GM23248 (cell line): ENCODE results near the gene TUBA1B. TPM values are rescaled to one million over a fixed set of nuclear protein-coding genes. Genes with fewer than 3 reads are reported as not detected.

Source experiments
- DNase-seq: peaks from one replicate; pipeline ENCODE4 v3.0.0-alpha.2; 2015
- H2AFZ ChIP-seq: fragments of 200-600 bp; sonication (generic); 2 replicates; pipeline ENCODE4 v1.6.1; 2016; ENCODE audit warnings: antibody characterized with exemption
- H3F3A ChIP-seq: fragments of 200-600 bp; sonication (generic); 2 replicates; pipeline ENCODE4 v1.6.1; 2016; ENCODE audit warnings: mild to moderate bottlenecking, antibody characterized with exemption, mixed run types; ENCODE audit not compliant: insufficient read depth
- H3K27ac ChIP-seq: fragments of 200-600 bp; sonication (generic); 2 replicates; pipeline ENCODE4 v1.5.1; 2016; ENCODE audit warnings: mild to moderate bottlenecking
- H3K27me3 ChIP-seq: fragments of 200-600 bp; sonication (generic); replicated peaks from 2 replicates; pipeline ENCODE4 v1.6.1; 2016; ENCODE audit warnings: mild to moderate bottlenecking; ENCODE audit not compliant: insufficient read depth
- H3K36me3 ChIP-seq: fragments of 200-600 bp; sonication (generic); 2 replicates; pipeline ENCODE4 v1.6.1; 2016; ENCODE audit warnings: low read depth, mild to moderate bottlenecking
- H3K4me1 ChIP-seq: fragments of 200-600 bp; sonication (generic); 2 replicates; pipeline ENCODE4 v1.6.1; 2016; ENCODE audit warnings: mild to moderate bottlenecking; ENCODE audit not compliant: insufficient read depth
- H3K4me2 ChIP-seq: fragments of 200-600 bp; sonication (generic); one replicate; pipeline ENCODE4 v1.6.1; 2016; ENCODE audit warnings: mild to moderate bottlenecking; ENCODE audit not compliant: unreplicated experiment
- H3K4me3 ChIP-seq: fragments of 200-600 bp; sonication (generic); 2 replicates; pipeline ENCODE4 v1.5.1; 2016; ENCODE audit warnings: mild to moderate bottlenecking
- H3K79me2 ChIP-seq: fragments of 200-600 bp; sonication (generic); 2 replicates; pipeline ENCODE4 v1.6.1; 2016; ENCODE audit warnings: mild to moderate bottlenecking; ENCODE audit not compliant: insufficient read depth
- H3K9ac ChIP-seq: fragments of 200-600 bp; sonication (generic); 2 replicates; pipeline ENCODE4 v1.6.1; 2016; ENCODE audit warnings: mild to moderate bottlenecking
- H3K9me2 ChIP-seq: fragments of 200-600 bp; sonication (generic); 2 replicates; pipeline ENCODE4 v1.6.1; 2016; ENCODE audit warnings: mixed run types, mild to moderate bottlenecking, moderate library complexity; ENCODE audit not compliant: insufficient read depth
- H3K9me3 ChIP-seq: fragments of 200-600 bp; sonication (generic); one replicate; pipeline ENCODE4 v1.6.1; 2017; ENCODE audit warnings: low read depth
- H4K20me1 ChIP-seq: fragments of 200-600 bp; sonication (generic); 2 replicates; pipeline ENCODE4 v1.6.0; 2016; ENCODE audit not compliant: insufficient read depth
- EZH2 ChIP-seq: fragments of 200-600 bp; sonication (generic); IDR thresholded peaks from 2 replicates; pipeline ENCODE4 v1.6.1; 2018; ENCODE audit warnings: antibody characterized with exemption, mild to moderate bottlenecking; ENCODE audit not compliant: insufficient read depth, poor library complexity, severe bottlenecking
- EZH2phosphoT487 ChIP-seq: fragments of 200-600 bp; sonication (generic); IDR thresholded peaks from 2 replicates; pipeline ENCODE4 v1.6.1; 2018; ENCODE audit warnings: antibody characterized with exemption, moderate library complexity, mild to moderate bottlenecking, low read depth; ENCODE audit not compliant: insufficient read depth
- WGBS, 2 experiments: methylation state at CpG; one replicate each; pipeline ENCODE4 v1.1.6; 2015 to 2017; ENCODE audit warnings: low lambda C conversion rate in 2 of 2, low coverage in 1 of 2; ENCODE audit errors: missing lambda C conversion rate in 2 of 2; 5-methylcytosine and 5-hydroxymethylcytosine counted together
- in situ Hi-C: fragments of 300-500 bp; cut with MboI; formaldehyde crosslinking; loops from 2 replicates; pipeline ENCODE4 v1.15.0; 2020
- polyA plus RNA-seq: library from polyadenylated mRNA; unstranded; fragments of >200 nt; fragmentation: Nextera tagmentation; extraction: Ambion mirVana; gene quantifications from 2 replicates; pipeline ENCODE4 v1.2.1, GENCODE V29; 2016
- small RNA-seq: library from RNA; depleted of rRNA; stranded (forward); fragments of <200 nt; gene quantifications from one replicate; pipeline ENCODE3, GENCODE V24; 2014; ENCODE audit warnings: low read depth, low replicate concordance
- total RNA-seq: library from RNA; depleted of rRNA; stranded (reverse); fragments of >200 nt; shearing (Covaris generic); gene quantifications from 2 replicates; pipeline ENCODE4 v1.2.3, GENCODE V29; 2014; rRNA removed

Gene TUBA1B
- total and polyA plus RNA-seq, 2 experiments from 2014 or later, result 1,195 to 1,776 TPM

DNA sequence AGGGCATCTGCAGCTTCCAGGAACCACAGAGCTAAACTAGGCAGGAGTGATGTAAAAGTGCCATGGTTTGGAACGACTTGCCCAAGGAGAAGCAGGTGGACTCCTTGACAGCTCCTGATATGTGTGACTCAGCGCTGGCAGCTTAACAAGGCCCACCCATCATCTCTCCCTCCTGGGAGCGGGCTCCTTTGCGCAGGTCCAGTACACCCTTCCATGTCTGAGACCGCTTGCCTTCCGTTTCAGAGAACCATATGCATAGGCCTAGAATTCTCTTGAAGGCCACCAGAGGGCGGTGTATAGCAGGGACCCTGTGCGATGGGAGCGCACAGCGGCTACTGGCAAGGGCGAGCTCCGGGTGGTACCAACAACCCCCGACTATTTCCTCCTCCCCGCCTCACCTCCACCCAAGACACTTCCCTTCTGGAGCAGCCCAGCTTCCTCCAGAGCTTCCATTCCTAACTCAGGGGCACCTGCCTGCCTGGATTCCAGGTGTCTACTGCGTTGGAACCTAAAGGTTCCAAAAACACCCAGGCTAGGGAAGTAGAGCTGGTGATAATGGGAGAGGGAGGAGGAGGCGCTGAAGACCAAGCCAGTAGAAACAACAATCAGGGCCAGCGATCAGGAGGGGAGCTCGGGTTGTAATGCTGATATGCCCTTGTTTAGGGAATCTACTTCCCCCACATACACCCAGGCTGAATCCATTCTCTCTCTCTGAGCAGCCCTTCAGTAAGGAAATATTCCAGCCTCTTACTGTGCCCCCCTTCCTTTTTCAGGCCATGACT, 42.9 kb downstream of the TUBA1B start:
- Histone ChIP-seq H3F3A (peaks cover 13% of the 10 kb centered on the region), H3K9ac (no peak overlapping the region), H3K4me3 (no peak overlapping the region), H3K27me3 (0 out of 2 replicates have a peak, but pooled peaks cover 3% of the 10 kb centered on the region), H3K36me3 (no peaks in the 10 kb centered on the region), H3K4me2 (no peak overlapping the region), H3K9me2 (no peaks in the 10 kb centered on the region), H2AFZ (peak overlapping the region; percentile 36; the same call in 1 of the 2 replicates), H4K20me1 (no peaks in the 10 kb centered on the region), H3K9me3 (no peaks in the 10 kb centered on the region), H3K79me2 (no peaks in the 10 kb centered on the region), H3K4me1 (peaks cover 19% of the 10 kb centered on the region; the same call in 1 of the 2 replicates), H3K27ac (no peak overlapping the region)
- WGBS, 2 experiments, result 8% methylated on average over 18 of the region's 18 CpGs
- in situ Hi-C loops, result no loop called here
- no peak for TF ChIP-seq EZH2phosphoT487
- no peak for TF ChIP-seq EZH2
- DNase-seq, result peak; percentile 88

DNA sequence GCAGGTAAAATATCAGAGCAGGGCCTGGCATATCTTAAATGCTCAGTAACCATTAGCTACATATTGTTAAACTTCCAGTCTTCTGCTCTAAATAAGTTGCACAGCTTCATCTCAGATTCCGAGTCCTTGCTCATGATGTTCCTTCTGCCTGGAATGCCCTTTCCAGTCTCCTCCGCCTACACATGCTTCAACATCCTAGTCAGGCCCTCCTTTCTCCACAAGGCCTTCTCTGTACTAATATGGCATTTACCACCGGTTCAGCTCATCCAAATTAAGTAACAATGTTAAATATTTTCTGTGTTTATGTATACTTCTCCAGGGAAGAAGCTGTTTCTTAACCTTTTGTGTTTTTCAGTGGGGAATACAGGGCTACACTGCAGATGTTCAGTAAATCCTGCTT, 45.1 kb downstream of the TUBA1B start:
- in situ Hi-C loops, result no loop called here
- H3K4me1 ChIP-seq, result 0 out of 2 replicates have a peak, but pooled peaks cover 9% of the 10 kb centered on the region
- WGBS, 2 experiments, result 31 to 40% methylated on average over 3 of the region's 3 CpGs
- no peaks in the 10 kb centered on the region for H3K27me3 ChIP-seq
- H3K36me3 ChIP-seq, result no peaks in the 10 kb centered on the region
- H2AFZ ChIP-seq, result peak overlapping the region; percentile 48; the same call in 1 of the 2 replicates
- no peak overlapping the region for H3K27ac ChIP-seq
- no peaks in the 10 kb centered on the region for H4K20me1 ChIP-seq
- no peak overlapping the region for H3K4me2 ChIP-seq
- H3K9me3 ChIP-seq, result no peaks in the 10 kb centered on the region
- no peak for TF ChIP-seq EZH2
- no peak for TF ChIP-seq EZH2phosphoT487
- H3K9ac ChIP-seq, result no peak overlapping the region
- no peaks in the 10 kb centered on the region for H3K79me2 ChIP-seq
- no peaks in the 10 kb centered on the region for H3K9me2 ChIP-seq
- DNase-seq, result peak; percentile 78
- peaks cover 13% of the 10 kb centered on the region for H3F3A ChIP-seq
- no peak overlapping the region for H3K4me3 ChIP-seq

DNA sequence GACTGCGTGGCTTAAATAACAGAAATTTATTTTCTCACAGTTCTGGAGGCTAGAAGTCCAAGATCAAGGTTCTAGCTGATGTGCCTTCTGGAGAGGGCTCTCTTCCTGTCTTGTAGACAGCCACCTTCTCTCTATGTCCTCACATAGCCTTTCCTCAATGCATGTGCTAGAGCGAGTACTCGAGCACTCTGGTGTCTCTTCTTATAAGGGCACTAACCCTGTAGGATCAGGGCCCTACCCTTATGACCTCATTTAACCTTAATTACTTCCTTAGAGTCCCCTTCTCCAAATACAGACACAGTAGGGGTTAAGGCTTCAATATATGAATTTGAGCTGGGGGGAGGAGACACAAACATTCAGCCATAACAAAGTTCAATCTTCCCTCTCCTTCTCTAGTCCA, 46.8 kb downstream of the TUBA1B start:
- no peak for DNase-seq
- Histone ChIP-seq H3K4me3 (no peak overlapping the region), H3K9me3 (no peaks in the 10 kb centered on the region), H3K27ac (no peak overlapping the region), H3K9ac (no peak overlapping the region), H3F3A (peaks cover 13% of the 10 kb centered on the region; the same call in 1 of the 2 replicates), H3K36me3 (no peaks in the 10 kb centered on the region), H2AFZ (no peak overlapping the region), H3K27me3 (no peaks in the 10 kb centered on the region), H3K4me1 (0 out of 2 replicates have a peak, but pooled peaks cover 9% of the 10 kb centered on the region), H3K79me2 (no peaks in the 10 kb centered on the region), H4K20me1 (no peaks in the 10 kb centered on the region), H3K4me2 (no peak overlapping the region), H3K9me2 (no peaks in the 10 kb centered on the region)
- WGBS, 2 experiments, result 95 to 96% methylated on average over 3 of the region's 3 CpGs
- in situ Hi-C loops, result no loop called here
- TF ChIP-seq EZH2, result no peak
- no peak for TF ChIP-seq EZH2phosphoT487

DNA sequence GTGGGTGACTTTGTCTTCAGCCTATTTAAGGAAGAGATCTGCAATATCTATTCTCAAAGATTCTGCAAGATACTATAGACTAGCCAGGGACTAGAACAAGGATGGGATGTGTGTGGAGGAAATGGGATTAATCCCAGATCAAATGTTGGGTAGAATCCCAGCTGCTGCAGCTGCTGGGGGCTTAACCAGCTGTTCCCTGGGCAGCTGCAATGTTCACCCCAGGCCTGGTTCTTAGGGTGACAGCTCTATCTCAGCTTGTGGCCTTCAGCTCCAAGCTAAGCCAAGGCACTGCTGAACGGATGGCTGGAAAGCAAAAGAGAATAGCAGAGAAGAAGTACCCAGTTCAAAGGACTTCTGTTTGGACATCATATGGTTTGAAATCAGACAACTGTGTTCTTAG, 51.4 kb downstream of the TUBA1B start:
- no peak overlapping the region for H3K4me3 ChIP-seq
- in situ Hi-C loops, result no loop called here
- H2AFZ ChIP-seq, result no peak overlapping the region
- no peaks in the 10 kb centered on the region for H3K36me3 ChIP-seq
- TF ChIP-seq EZH2phosphoT487 (no peak), EZH2 (no peak)
- 52 to 63% methylated on average over 1 of the region's 1 CpG for WGBS, 2 experiments
- H3K27ac ChIP-seq, result no peak overlapping the region
- H3K4me2 ChIP-seq, result no peak overlapping the region
- DNase-seq, result no peak
- no peaks in the 10 kb centered on the region for H3K79me2 ChIP-seq
- no peaks in the 10 kb centered on the region for H3F3A ChIP-seq
- H3K9me2 ChIP-seq, result no peaks in the 10 kb centered on the region
- no peaks in the 10 kb centered on the region for H3K9me3 ChIP-seq
- no peaks in the 10 kb centered on the region for H3K4me1 ChIP-seq
- H3K27me3 ChIP-seq, result no peaks in the 10 kb centered on the region
- no peak overlapping the region for H3K9ac ChIP-seq
- H4K20me1 ChIP-seq, result no peaks in the 10 kb centered on the region

Small RNA genes lying within 50 kb of the gene (small RNA-seq; reads per million reads assigned to genes)
- gene RF00019, result not detected

Other genes starting within 250 kb of the TUBA1B start
- gene FKBP11, start 205.9 kb downstream of the TUBA1B start, total RNA-seq, result 17.4 and 28.1 TPM in 2 replicates
- gene FKBP11, start 205.9 kb downstream of the TUBA1B start, polyA plus RNA-seq, result 158 and 159 TPM in 2 replicates
- gene ARF3, start 173.9 kb downstream of the TUBA1B start, total RNA-seq, result 55.3 and 87.7 TPM in 2 replicates
- gene ARF3, start 173.9 kb downstream of the TUBA1B start, polyA plus RNA-seq, result 65.0 and 71.7 TPM in 2 replicates
- 0.32 TPM in 1 of 2 replicates, not detected in the other for gene WNT10B, start 159.7 kb downstream of the TUBA1B start, total RNA-seq
- 0.29 and 0.61 TPM in 2 replicates for gene WNT10B, start 159.7 kb downstream of the TUBA1B start, polyA plus RNA-seq
- not detected in 2 replicates for gene WNT1, start 153.1 kb downstream of the TUBA1B start, total RNA-seq
- gene WNT1, start 153.1 kb downstream of the TUBA1B start, polyA plus RNA-seq, result not detected in 2 replicates
- gene DDN, start 132.0 kb downstream of the TUBA1B start, total RNA-seq, result 0.13 TPM in 1 of 2 replicates, not detected in the other
- gene DDN, start 132.0 kb downstream of the TUBA1B start, polyA plus RNA-seq, result 0.06 TPM in 1 of 2 replicates, not detected in the other
- gene PRKAG1, start 112.6 kb downstream of the TUBA1B start, total RNA-seq, result 86.1 and 91.3 TPM in 2 replicates
- 62.5 and 66.8 TPM in 2 replicates for gene PRKAG1, start 112.6 kb downstream of the TUBA1B start, polyA plus RNA-seq
- 8.2 and 12.8 TPM in 2 replicates for gene KMT2D, start 70.6 kb downstream of the TUBA1B start, total RNA-seq
- 8.6 and 10.3 TPM in 2 replicates for gene KMT2D, start 70.6 kb downstream of the TUBA1B start, polyA plus RNA-seq
- gene RHEBL1, start 61.4 kb downstream of the TUBA1B start, total RNA-seq, result 0.86 and 1.1 TPM in 2 replicates
- 0.63 and 0.65 TPM in 2 replicates for gene RHEBL1, start 61.4 kb downstream of the TUBA1B start, polyA plus RNA-seq
- not detected in 2 replicates for gene DHH, start 36.6 kb downstream of the TUBA1B start, total RNA-seq
- not detected in 2 replicates for gene DHH, start 36.6 kb downstream of the TUBA1B start, polyA plus RNA-seq
- 22.0 and 62.9 TPM in 2 replicates for gene LMBR1L, start 20.5 kb downstream of the TUBA1B start, total RNA-seq
- gene LMBR1L, start 20.5 kb downstream of the TUBA1B start, polyA plus RNA-seq, result 28.2 and 31.6 TPM in 2 replicates
- gene TUBA1A, start 57.7 kb upstream of the TUBA1B start, total RNA-seq, result 628 and 639 TPM in 2 replicates
- gene TUBA1A, start 57.7 kb upstream of the TUBA1B start, polyA plus RNA-seq, result 452 and 467 TPM in 2 replicates
- gene TUBA1C, start 133.7 kb upstream of the TUBA1B start, total RNA-seq, result 401 and 473 TPM in 2 replicates
- 301 and 312 TPM in 2 replicates for gene TUBA1C, start 133.7 kb upstream of the TUBA1B start, polyA plus RNA-seq
- gene PRPH, start 163.8 kb upstream of the TUBA1B start, total RNA-seq, result not detected in 2 replicates
- not detected in 2 replicates for gene PRPH, start 163.8 kb upstream of the TUBA1B start, polyA plus RNA-seq
- 4.4 and 6.2 TPM in 2 replicates for gene TROAP, start 191.9 kb upstream of the TUBA1B start, total RNA-seq
- 8.8 and 11.7 TPM in 2 replicates for gene TROAP, start 191.9 kb upstream of the TUBA1B start, polyA plus RNA-seq
- not detected in 2 replicates for gene C1QL4, start 205.8 kb upstream of the TUBA1B start, total RNA-seq
- gene C1QL4, start 205.8 kb upstream of the TUBA1B start, polyA plus RNA-seq, result not detected in 2 replicates
- 1.5 and 2.5 TPM in 2 replicates for gene DNAJC22, start 215.5 kb upstream of the TUBA1B start, total RNA-seq
- 0.69 and 1.9 TPM in 2 replicates for gene DNAJC22, start 215.5 kb upstream of the TUBA1B start, polyA plus RNA-seq
- gene SPATS2, start 236.1 kb upstream of the TUBA1B start, total RNA-seq, result 13.7 and 25.0 TPM in 2 replicates
- 22.3 and 22.4 TPM in 2 replicates for gene SPATS2, start 236.1 kb upstream of the TUBA1B start, polyA plus RNA-seq